ENCODE data around the gene CLDND2. TPM values are rescaled to one million over a fixed set of nuclear protein-coding genes. Genes with fewer than 3 reads are reported as not detected.

The CLDND2 gene
- total RNA-seq, 1 experiment from 2014 or later: not detected

DNA sequence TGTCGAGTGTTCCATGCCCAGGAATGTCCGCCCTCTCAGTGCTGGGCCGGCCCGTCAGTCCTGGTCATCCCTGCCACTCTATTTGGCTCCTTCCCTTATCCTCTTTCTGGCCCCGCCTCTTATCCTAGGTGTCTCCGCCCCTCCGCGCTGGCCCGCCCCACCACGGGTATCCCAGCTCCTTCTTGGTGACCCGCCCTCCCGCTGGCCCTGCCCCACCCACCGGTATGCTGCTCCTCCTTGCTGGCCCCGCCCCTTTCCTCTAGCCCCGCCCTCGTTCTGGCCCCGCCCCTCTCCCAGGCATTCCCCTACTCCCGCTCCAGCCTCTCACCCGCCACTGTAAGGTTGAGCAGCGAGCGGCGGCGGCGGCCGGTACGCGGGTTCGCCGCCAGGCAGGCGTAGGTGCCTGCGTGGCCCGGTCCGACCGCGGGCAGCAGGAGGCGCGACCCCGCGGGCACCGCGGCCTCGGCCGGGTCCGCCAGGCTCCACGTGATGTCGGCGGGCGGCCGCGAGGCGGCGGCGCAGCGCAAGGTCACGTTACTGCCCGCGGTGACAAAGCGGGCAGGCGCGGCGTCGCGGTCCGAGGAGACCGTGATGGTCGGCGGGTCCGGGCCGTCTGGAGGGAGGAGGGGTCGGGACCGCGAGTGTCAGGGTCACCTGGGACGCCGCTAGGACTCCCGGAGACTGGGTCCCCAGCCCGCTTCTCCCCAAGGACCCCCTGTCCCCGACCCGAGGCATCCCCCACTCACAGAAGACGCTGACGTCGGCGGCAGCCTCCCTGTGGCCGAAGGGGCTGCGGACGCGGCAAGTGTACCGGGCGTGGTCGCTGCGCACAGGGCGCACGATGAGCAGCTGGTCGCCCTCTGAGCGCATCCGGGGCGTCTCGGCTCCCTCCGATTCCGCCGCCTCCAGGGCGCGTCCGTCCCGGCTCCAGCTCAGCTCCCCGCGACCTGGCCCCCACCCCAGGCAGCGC lies 28.8 kb downstream of the CLDND2 start:
- peaks cover 19% of the 10 kb centered on the region for H3K4me1 ChIP-seq (replicated peaks)
- H3K9me3 ChIP-seq (replicated peaks): no peaks in the 10 kb centered on the region
- H3K4me3 ChIP-seq: peak overlapping the region; percentile 48
- H3K27me3 ChIP-seq (replicated peaks): peaks cover 8% of the 10 kb centered on the region; the same call in 1 of the 2 replicates
- peak; percentile 84 to 99 for DNase-seq (ENCODE audit: low read depth in 1 of 2, low spot score in 2 of 2)
- H3K27ac ChIP-seq: no peak overlapping the region
- 0 out of 2 replicates have a peak, but pooled peaks cover 3% of the 10 kb centered on the region for H3K36me3 ChIP-seq

GRCh38 chr19:51339313-51339686 lies 29.5 kb downstream of the CLDND2 start:
- Histone ChIP-seq H3K27me3 (replicated peaks) (peaks cover 8% of the 10 kb centered on the region; the same call in 1 of the 2 replicates), H3K27ac (no peak overlapping the region), H3K36me3 (0 out of 2 replicates have a peak, but pooled peaks cover 3% of the 10 kb centered on the region), H3K9me3 (replicated peaks) (no peaks in the 10 kb centered on the region), H3K4me3 (peak overlapping the region; percentile 48), H3K4me1 (replicated peaks) (peaks cover 19% of the 10 kb centered on the region)
- DNase-seq (ENCODE audit: low read depth in 1 of 2, low spot score in 2 of 2): peak in 1 of 2 experiments; percentile 61

- Histone ChIP-seq H3K4me3 (peak overlapping the region; percentile 48), H3K9me3 (replicated peaks) (no peaks in the 10 kb centered on the region), H3K4me1 (replicated peaks) (peaks cover 19% of the 10 kb centered on the region), H3K36me3 (0 out of 2 replicates have a peak, but pooled peaks cover 3% of the 10 kb centered on the region), H3K27me3 (replicated peaks) (peaks cover 8% of the 10 kb centered on the region; the same call in 1 of the 2 replicates), H3K27ac (no peak overlapping the region)
- peak; percentile 79 to 90 for DNase-seq (ENCODE audit: low read depth in 1 of 2, low spot score in 2 of 2)
These were observed 30.1 kb downstream of the CLDND2 start for GRCh38 chr19:51338563-51339312.

GRCh38 chr19:51337861-51338562 lies 30.8 kb downstream of the CLDND2 start:
- no peak for DNase-seq (ENCODE audit: low read depth in 1 of 2, low spot score in 2 of 2)
- Histone ChIP-seq H3K4me3 (no peak overlapping the region), H3K9me3 (replicated peaks) (no peaks in the 10 kb centered on the region), H3K4me1 (replicated peaks) (peaks cover 19% of the 10 kb centered on the region), H3K27ac (no peak overlapping the region), H3K36me3 (0 out of 2 replicates have a peak, but pooled peaks cover 3% of the 10 kb centered on the region), H3K27me3 (replicated peaks) (peaks cover 8% of the 10 kb centered on the region; the same call in 1 of the 2 replicates)

- no peaks in the 10 kb centered on the region for H3K9me3 ChIP-seq (replicated peaks)
- no peak overlapping the region for H3K27ac ChIP-seq
- H3K4me3 ChIP-seq: no peak overlapping the region
- H3K27me3 ChIP-seq (replicated peaks): peaks cover 8% of the 10 kb centered on the region; the same call in 1 of the 2 replicates
- H3K36me3 ChIP-seq: 0 out of 2 replicates have a peak, but pooled peaks cover 3% of the 10 kb centered on the region
- DNase-seq (ENCODE audit: low read depth in 1 of 2, low spot score in 2 of 2): no peak
- peaks cover 19% of the 10 kb centered on the region for H3K4me1 ChIP-seq (replicated peaks)
These were observed 31.5 kb downstream of the CLDND2 start for GRCh38 chr19:51337141-51337860.

DNA sequence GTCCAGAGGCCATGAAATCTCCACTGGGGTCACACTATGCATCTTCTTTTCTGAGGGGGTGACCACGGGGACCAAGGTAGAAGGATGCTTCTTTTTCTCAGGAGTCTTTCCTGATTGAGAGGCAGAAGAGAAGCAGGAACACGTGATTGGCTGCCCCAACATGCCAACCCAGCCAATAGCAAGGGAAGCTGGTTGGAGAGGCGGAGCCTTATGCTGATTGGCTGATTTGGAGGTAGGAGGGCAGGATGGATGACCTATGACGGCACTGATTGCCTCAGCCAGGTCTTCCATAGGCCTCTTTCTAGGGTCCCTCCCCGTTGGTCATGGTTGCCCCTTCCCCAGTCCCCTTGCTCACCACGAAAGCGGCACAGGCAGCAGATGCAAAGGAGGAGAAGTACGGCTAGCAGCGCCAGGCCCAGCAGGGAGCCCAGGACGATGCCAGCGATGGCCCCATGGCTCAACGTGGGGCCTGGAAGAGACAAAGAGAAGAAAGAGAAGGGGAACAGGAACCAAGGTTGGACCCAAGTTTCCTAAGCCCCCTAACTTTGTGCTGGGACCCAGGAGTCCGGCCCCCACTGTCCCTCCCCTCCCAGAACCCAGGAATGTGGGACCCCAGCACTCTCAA lies 34.9 kb downstream of the CLDND2 start:
- H3K36me3 ChIP-seq: no peaks in the 10 kb centered on the region

DNA sequence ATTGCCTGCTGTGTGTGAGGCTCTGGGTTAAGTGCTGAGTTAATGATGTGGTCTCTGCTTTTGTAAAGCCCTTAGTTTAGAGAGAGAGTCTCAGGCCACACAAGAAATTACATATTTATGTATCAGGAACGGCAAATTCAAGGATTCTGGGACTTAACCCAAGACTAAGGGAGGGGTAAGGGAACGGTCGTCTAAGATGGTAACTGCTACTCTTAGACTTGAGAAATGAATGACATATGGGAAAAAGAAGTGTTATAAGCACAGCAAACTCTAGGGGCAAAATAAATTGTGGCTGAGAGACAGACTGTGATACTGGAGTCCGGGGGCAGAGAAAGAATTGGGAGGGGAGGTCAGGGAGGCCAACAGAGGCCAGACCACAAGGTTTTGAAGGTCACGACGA lies 37.1 kb downstream of the CLDND2 start:
- no peaks in the 10 kb centered on the region for H3K9me3 ChIP-seq (replicated peaks)
- H3K4me3 ChIP-seq: no peak overlapping the region
- H3K27ac ChIP-seq: no peak overlapping the region
- DNase-seq (ENCODE audit: low read depth in 1 of 2, low spot score in 2 of 2): no peak
- no peaks in the 10 kb centered on the region for H3K36me3 ChIP-seq
- H3K4me1 ChIP-seq (replicated peaks): no peaks in the 10 kb centered on the region
- 0 out of 2 replicates have a peak, but pooled peaks cover 3% of the 10 kb centered on the region for H3K27me3 ChIP-seq (replicated peaks)

More for the DNA sequence above, 34.9 kb downstream of the CLDND2 start:
- Histone ChIP-seq H3K4me1 (replicated peaks) (peaks cover 5% of the 10 kb centered on the region), H3K4me3 (no peak overlapping the region), H3K9me3 (replicated peaks) (no peaks in the 10 kb centered on the region), H3K27ac (no peak overlapping the region), H3K27me3 (replicated peaks) (no peaks in the 10 kb centered on the region)
- DNase-seq (ENCODE audit: low read depth in 1 of 2, low spot score in 2 of 2): no peak

- no peak for DNase-seq (ENCODE audit: low read depth in 1 of 2, low spot score in 2 of 2)
These were observed 37.6 kb downstream of the CLDND2 start for GRCh38 chr19:51331193-51331592.

DNA sequence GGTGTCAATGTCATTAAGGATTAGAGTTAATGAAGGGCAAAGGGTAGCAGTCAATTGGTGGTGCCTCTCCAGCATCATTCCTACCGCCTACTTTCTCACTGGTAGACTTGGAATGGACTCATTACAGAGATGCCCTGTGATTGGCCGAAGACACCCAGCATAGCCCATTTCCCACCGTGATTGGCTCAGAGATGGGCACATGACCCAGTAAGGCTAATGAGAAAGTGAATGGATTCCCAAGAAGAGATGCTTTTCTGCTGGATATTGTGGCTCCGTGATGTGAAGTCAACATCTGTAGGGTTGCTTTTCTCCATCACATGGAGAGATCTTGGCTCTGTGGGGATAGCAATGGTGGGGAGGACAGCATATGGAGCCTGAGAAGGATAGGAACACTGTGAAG lies 38.4 kb downstream of the CLDND2 start:
- no peak overlapping the region for H3K4me3 ChIP-seq
- H3K27me3 ChIP-seq (replicated peaks): 0 out of 2 replicates have a peak, but pooled peaks cover 3% of the 10 kb centered on the region
- no peak overlapping the region for H3K27ac ChIP-seq
- H3K4me1 ChIP-seq (replicated peaks): no peaks in the 10 kb centered on the region
- no peaks in the 10 kb centered on the region for H3K9me3 ChIP-seq (replicated peaks)
- no peak for DNase-seq (ENCODE audit: low read depth in 1 of 2, low spot score in 2 of 2)
- H3K36me3 ChIP-seq: no peaks in the 10 kb centered on the region

More at GRCh38 chr19:51331193-51331592, 37.6 kb downstream of the CLDND2 start:
- Histone ChIP-seq H3K9me3 (replicated peaks) (no peaks in the 10 kb centered on the region), H3K27ac (no peak overlapping the region), H3K36me3 (no peaks in the 10 kb centered on the region), H3K4me3 (no peak overlapping the region), H3K27me3 (replicated peaks) (0 out of 2 replicates have a peak, but pooled peaks cover 3% of the 10 kb centered on the region), H3K4me1 (replicated peaks) (no peaks in the 10 kb centered on the region)

DNA sequence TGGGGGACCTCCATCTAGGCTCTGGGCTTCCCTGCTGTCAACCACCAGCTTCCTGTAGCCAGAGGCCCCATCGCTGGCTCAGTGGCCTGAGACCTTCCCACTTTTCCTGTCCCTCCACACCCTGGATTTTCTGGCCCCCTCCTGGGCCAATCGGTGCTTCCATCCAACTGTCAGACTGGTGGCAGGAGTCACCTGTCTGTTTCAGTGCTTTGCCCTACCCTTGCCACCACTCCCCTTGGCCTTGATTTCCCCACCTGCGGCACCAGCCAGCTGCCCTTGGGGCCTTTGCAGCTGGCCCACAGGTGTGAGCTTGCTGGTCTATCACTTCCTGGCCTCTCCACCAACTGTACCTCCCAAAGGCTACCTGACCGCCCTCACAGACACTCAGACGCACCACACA lies 39.4 kb downstream of the CLDND2 start:
- Histone ChIP-seq H3K36me3 (no peaks in the 10 kb centered on the region), H3K4me3 (no peak overlapping the region), H3K27me3 (replicated peaks) (0 out of 2 replicates have a peak, but pooled peaks cover 3% of the 10 kb centered on the region), H3K9me3 (replicated peaks) (no peaks in the 10 kb centered on the region), H3K27ac (no peak overlapping the region), H3K4me1 (replicated peaks) (no peaks in the 10 kb centered on the region)
- no peak for DNase-seq (ENCODE audit: low read depth in 1 of 2, low spot score in 2 of 2)

GRCh38 chr19:51327066-51328001 lies 41.5 kb downstream of the CLDND2 start:
- no peaks in the 10 kb centered on the region for H3K4me1 ChIP-seq (replicated peaks)
- H3K27ac ChIP-seq: no peak overlapping the region
- H3K27me3 ChIP-seq (replicated peaks): 0 out of 2 replicates have a peak, but pooled peaks cover 3% of the 10 kb centered on the region
- no peak for DNase-seq (ENCODE audit: low read depth in 1 of 2, low spot score in 2 of 2)
- H3K4me3 ChIP-seq: no peak overlapping the region
- no peaks in the 10 kb centered on the region for H3K36me3 ChIP-seq
- H3K9me3 ChIP-seq (replicated peaks): no peaks in the 10 kb centered on the region
